Esophagus muscularis mucosa (tissue), 4 donors: ENCODE data around the gene ADAMTS17. TPM values are rescaled to one million over a fixed set of nuclear protein-coding genes. Genes with fewer than 3 reads are reported as not detected.
"Not testable (repeated sequence)": the region's sequence is repeated elsewhere in the genome, so short reads cannot be mapped to it uniquely, and the experiment has no call there.

Experiments
- DNase-seq: peaks from one replicate; pipeline ENCODE4 v3.0.0-alpha.2; 2017; ENCODE audit errors: extremely low spot score
- H3K27ac ChIP-seq, 4 donors: fragments of 200-600 bp; sonication (generic); replicated peaks in 1 of 4; 1 replicate in 3 of 4; 2 replicates in 1 of 4; pipeline ENCODE4 v1.5.1; 2016 to 2019; ENCODE audit warnings: mild to moderate bottlenecking in 1 of 4
- H3K27me3 ChIP-seq, 4 donors: fragments of 200-600 bp; sonication (generic); one replicate each; pipeline versions ENCODE4 v1.5.1 to v1.6.0; 2016 to 2019
- H3K36me3 ChIP-seq, 4 donors: fragments of 200-600 bp; sonication (generic); one replicate each; pipeline ENCODE4 v1.5.1; 2016 to 2019
- H3K4me1 ChIP-seq, 4 donors: fragments of 200-600 bp; sonication (generic); one replicate each; pipeline ENCODE4 v1.5.1; 2016 to 2019
- H3K4me3 ChIP-seq, 4 donors: fragments of 200-600 bp; sonication (generic); 1 replicate in 2 of 4; 2 replicates in 2 of 4; pipeline ENCODE4 v1.5.1; 2016 to 2019; ENCODE audit warnings: mild to moderate bottlenecking in 4 of 4, moderate library complexity in 1 of 4
- H3K9me3 ChIP-seq, 4 donors: fragments of 200-600 bp; sonication (generic); 1 replicate in 3 of 4; 2 replicates in 1 of 4; pipeline ENCODE4 v1.5.1; 2016 to 2019
- EP300 ChIP-seq: sonication (generic); formaldehyde crosslinking; IDR thresholded peaks from one replicate; pipeline ENCODE4 v1.6.1; 2017; ENCODE audit warnings: antibody characterized with exemption
- POLR2A ChIP-seq: fragments of 450-650 bp; IDR thresholded peaks from one replicate; pipeline ENCODE4 v1.6.1; 2017; ENCODE audit warnings: antibody characterized with exemption, moderate library complexity, mild to moderate bottlenecking, low read depth
- POLR2AphosphoS5 ChIP-seq, 2 donors: sonication (generic); formaldehyde crosslinking; IDR thresholded peaks; one replicate each; pipeline ENCODE4 v1.6.1; 2017; ENCODE audit warnings: antibody characterized with exemption in 2 of 2
- WGBS: methylation state at CpG from one replicate; pipeline ENCODE4 v1.1.5; 2018; 5-methylcytosine and 5-hydroxymethylcytosine counted together
- intact Hi-C: fragments of 100-400 bp; cut with DNase I; formaldehyde crosslinking; loops from one replicate; pipeline ENCODE4 v1.15.1; 2023
- total RNA-seq, 4 donors: library from RNA; depleted of rRNA; stranded (reverse); fragments of >200 nt; gene quantifications; one replicate each; pipeline versions ENCODE4 v1.1.0 to v1.2.1, GENCODE V29; 2016
- TF ChIP-seq, protein P1 (sequence below), 3 experiments: fragments of 200-600 bp in 2 of 3; fragments of 450-650 bp in 1 of 3; sonication (generic) in 2 of 3; IDR thresholded peaks; one replicate each; pipeline ENCODE4 v1.5.1; 2017 to 2019; ENCODE audit warnings: antibody characterized with exemption in 3 of 3, mild to moderate bottlenecking in 2 of 3, moderate library complexity in 1 of 3

Gene ADAMTS17
- total RNA-seq, 4 donors from 2014 or later = 5.3 to 12.0 (median 6.6) TPM

DNA sequence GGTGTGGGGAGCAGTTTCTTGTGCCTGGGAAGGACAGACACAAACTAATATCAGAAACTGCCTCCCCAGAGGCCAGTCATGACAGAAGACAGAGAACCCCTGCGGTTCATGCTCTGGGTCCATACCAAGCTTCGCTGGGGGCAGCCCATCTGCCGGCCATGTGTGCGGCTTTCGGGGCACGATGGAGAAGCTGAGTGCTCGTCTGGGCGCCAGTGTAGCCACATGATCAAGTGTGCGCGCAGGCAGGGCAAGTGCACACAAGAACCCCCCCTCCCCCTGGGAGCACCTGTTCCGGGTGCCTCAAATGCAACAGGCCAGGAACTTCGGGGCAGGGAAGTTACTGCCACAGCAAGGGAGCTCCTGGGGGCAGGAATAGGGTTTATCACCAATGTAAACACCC is 1.8 kb downstream of the ADAMTS17 start:
- Histone ChIP-seq H3K27me3 (peaks cover 0 to 6% (median 0%) of the 10 kb centered on the region in 4 donors), H3K9me3 (no peaks in the 10 kb centered on the region), H3K36me3 (no peaks in the 10 kb centered on the region), H3K27ac (no peak overlapping the region), H3K4me3 (no peak overlapping the region), H3K4me1 (peaks cover 4 to 43% (median 38%) of the 10 kb centered on the region in 4 donors)
- DNase-seq = no peak
- TF ChIP-seq POLR2AphosphoS5 (IDR thresholded peaks at IDR 0.05) (no peak), EP300 (no peak), POLR2A (no peak)
- TF ChIP-seq, protein P1, sequence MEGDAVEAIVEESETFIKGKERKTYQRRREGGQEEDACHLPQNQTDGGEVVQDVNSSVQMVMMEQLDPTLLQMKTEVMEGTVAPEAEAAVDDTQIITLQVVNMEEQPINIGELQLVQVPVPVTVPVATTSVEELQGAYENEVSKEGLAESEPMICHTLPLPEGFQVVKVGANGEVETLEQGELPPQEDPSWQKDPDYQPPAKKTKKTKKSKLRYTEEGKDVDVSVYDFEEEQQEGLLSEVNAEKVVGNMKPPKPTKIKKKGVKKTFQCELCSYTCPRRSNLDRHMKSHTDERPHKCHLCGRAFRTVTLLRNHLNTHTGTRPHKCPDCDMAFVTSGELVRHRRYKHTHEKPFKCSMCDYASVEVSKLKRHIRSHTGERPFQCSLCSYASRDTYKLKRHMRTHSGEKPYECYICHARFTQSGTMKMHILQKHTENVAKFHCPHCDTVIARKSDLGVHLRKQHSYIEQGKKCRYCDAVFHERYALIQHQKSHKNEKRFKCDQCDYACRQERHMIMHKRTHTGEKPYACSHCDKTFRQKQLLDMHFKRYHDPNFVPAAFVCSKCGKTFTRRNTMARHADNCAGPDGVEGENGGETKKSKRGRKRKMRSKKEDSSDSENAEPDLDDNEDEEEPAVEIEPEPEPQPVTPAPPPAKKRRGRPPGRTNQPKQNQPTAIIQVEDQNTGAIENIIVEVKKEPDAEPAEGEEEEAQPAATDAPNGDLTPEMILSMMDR (IDR thresholded peaks at IDR 0.05) = no peak
- intact Hi-C loops = loop anchor here (2.0 to 10.0 kb wide), 2 partner anchors 135 to 411 kb away; no protein-coding TSS in a partner anchor
- 89% methylated on average over 7 of the region's 12 CpGs for WGBS

DNA sequence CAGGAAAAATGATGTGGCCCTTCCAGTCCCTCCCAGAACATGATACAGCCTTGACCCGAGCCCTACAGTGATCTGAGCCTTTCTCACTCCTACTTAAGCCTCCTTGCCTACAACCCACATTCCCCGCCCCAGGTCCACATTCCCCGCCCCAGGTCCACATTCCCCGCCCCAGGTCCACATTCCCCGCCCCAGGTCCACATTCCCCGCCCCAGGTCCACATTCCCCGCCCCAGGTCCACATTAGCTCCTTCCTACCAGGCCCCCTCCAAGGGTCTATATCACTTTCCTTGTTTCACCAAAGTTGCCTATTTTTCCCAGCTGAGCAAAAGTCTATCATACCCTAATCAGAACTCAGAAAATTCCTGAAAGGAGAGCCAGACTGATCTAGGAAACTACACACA is 2.3 kb downstream of the ADAMTS17 start:
- peaks cover 4 to 43% (median 38%) of the 10 kb centered on the region in 4 donors for H3K4me1 ChIP-seq
- not testable (repeated sequence) for H3K4me3 ChIP-seq, H3K27me3 ChIP-seq, H3K9me3 ChIP-seq, H3K27ac ChIP-seq, H3K36me3 ChIP-seq, DNase-seq
- 74% methylated on average over 7 of the region's 7 CpGs for WGBS
- intact Hi-C loops = loop anchor here (2.0 to 10.0 kb wide), 2 partner anchors 135 to 411 kb away; no protein-coding TSS in a partner anchor

DNA sequence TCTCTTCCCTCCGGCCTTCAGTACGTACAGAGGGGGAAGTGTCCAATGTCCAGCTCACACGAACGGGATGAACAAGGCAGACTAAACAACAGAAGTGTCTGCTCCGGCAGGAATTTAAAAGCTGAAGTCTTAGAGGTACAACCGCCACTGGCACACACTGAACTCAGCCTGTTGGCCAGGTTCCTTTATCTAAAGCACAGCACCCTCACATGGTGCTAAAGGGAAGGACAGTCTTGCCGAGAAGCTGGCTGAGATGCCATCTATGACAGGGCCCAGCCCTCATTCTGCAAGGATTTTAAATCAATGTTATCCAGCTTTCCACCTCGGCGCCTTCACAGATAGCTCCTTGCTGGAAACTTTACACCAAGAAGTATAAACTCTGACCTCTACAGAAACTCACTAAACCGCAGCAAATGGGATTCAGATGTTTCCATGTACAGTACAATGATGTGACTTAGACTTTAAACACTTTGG is 2.8 kb downstream of the ADAMTS17 start:
- Histone ChIP-seq H3K27me3 (peaks cover 0 to 6% (median 0%) of the 10 kb centered on the region in 4 donors), H3K4me3 (no peak overlapping the region), H3K9me3 (no peaks in the 10 kb centered on the region), H3K36me3 (no peaks in the 10 kb centered on the region), H3K4me1 (peaks cover 4 to 43% (median 38%) of the 10 kb centered on the region in 4 donors), H3K27ac (no peak overlapping the region)
- intact Hi-C loops = loop anchor here (2.0 to 10.0 kb wide), 2 partner anchors 134 to 410 kb away; no protein-coding TSS in a partner anchor
- peak; percentile 46 to 75 for TF ChIP-seq POLR2AphosphoS5 (IDR thresholded peaks at IDR 0.05)
- TF ChIP-seq POLR2A = no peak
- TF ChIP-seq, protein P1 (IDR thresholded peaks at IDR 0.05) = peak; percentile 75 to 89 (median 87)
- no peak for TF ChIP-seq EP300
- DNase-seq = peak; percentile 91
- WGBS = 17% methylated on average over 10 of the region's 10 CpGs

DNA sequence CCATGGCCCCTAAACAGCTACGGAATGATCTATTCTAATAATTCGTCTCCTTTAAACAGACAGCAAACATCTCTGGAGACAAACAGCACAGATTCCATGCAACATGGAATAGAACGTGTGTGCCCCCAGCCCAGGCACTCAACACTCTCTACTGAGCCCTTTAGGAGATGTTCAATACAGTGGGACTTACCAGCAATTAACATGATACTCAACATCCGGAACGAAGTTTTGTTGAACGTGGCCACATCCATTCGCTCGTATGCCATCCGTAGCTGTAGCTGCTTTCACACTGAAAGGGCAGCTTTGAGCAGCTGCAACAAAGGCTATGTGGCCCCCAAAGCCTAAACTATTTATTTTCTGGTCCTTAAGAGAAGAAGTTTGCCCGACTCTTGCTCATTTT is 3.5 kb downstream of the ADAMTS17 start:
- TF ChIP-seq POLR2A (no peak), POLR2AphosphoS5 (IDR thresholded peaks at IDR 0.05) (no peak)
- TF ChIP-seq, protein P1 (IDR thresholded peaks at IDR 0.05) = no peak
- H3K27me3 ChIP-seq = peaks cover 0 to 6% (median 0%) of the 10 kb centered on the region in 4 donors
- H3K36me3 ChIP-seq = no peaks in the 10 kb centered on the region
- peak; percentile 62 for DNase-seq
- H3K27ac ChIP-seq = no peak overlapping the region
- H3K4me3 ChIP-seq = no peak overlapping the region
- H3K4me1 ChIP-seq = peaks cover 4 to 43% (median 38%) of the 10 kb centered on the region in 4 donors
- intact Hi-C loops = loop anchor here (2.0 to 10.0 kb wide), 2 partner anchors 133 to 409 kb away; no protein-coding TSS in a partner anchor
- 89% methylated on average over 10 of the region's 10 CpGs for WGBS
- H3K9me3 ChIP-seq = no peaks in the 10 kb centered on the region

DNA sequence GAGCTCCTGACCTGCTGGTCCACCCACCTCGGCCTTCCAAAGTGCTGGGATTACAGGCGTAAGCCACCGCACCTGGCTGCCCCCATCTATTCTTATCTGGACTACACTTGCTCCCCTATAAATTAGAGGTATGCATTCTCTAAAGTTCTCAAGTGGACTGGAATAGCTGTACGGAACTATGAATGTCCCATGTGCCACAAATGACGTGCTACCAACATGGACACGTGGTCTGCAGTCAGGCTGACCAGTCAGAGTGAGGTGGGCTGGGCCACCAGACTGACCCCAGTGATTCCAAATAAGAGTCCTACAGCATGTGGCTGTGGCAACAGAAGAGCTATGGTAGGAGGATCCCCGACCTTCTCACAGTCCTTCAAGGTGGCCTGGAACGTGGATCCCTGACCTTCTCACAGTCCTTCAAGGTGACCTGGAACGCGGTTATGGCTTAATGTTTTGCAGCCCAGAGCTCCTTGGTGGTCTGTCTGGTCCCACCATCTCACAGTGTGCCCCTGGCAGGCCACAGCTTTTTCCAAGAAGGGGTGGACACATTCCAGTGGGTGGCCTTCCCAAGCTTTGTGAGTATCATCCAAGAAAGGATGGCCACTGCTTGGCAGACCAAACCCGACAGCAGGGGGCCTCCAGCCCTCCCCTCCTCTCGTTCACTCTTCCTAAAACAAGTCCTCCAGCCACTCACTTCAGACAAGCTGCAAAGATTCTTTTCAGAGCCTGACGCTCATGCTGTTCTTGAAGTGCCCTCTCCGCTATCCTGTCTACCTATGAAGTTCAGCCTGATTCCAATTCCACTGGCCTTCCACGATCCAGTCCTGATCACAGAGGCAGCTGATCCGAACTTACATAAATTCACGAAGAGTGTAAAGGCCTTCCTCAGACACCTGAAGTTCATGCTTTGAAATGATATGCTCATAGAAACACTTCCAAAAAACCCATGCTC is 4.4 kb downstream of the ADAMTS17 start:
- 96% methylated on average over 15 of the region's 17 CpGs for WGBS
- TF ChIP-seq POLR2A (no peak), EP300 (no peak), POLR2AphosphoS5 (IDR thresholded peaks at IDR 0.05) (no peak)
- TF ChIP-seq, protein P1 (IDR thresholded peaks at IDR 0.05) = no peak

More for the DNA sequence above, 4.4 kb downstream of the ADAMTS17 start:
- H3K4me1 ChIP-seq = peaks cover 3 to 42% (median 35%) of the 10 kb centered on the region in 4 donors
- DNase-seq = peak; percentile 74
- intact Hi-C loops = loop anchor here (2.0 to 10.0 kb wide), 2 partner anchors 133 to 409 kb away; no protein-coding TSS in a partner anchor
- no peaks in the 10 kb centered on the region for H3K9me3 ChIP-seq
- peaks cover 0 to 6% (median 0%) of the 10 kb centered on the region in 4 donors for H3K27me3 ChIP-seq
- no peak overlapping the region for H3K27ac ChIP-seq
- no peaks in the 10 kb centered on the region for H3K36me3 ChIP-seq
- no peak overlapping the region for H3K4me3 ChIP-seq
